ENCODE results near the gene VAMP4.

The VAMP4 gene

GRCh38 chr1:171652234-171652822 lies 89.5 kb downstream of the VAMP4 start, which contains the start of gene MYOC:
Gene MYOC (minus strand): TSS chr1:171652688. CDS start chr1:171652611, 77 bp downstream.
- DNase-seq (ENCODE audit: low read depth, low spot score): no peak

Data from ELF-1 (cell line).